Stimulated activated CD4-positive, alpha-beta T cell treated with anti-CD3 and anti-CD28 coated beads, TNF-alpha, amount 100 ng/mL, for 24 hours (primary cell): ENCODE measurements around the gene JARID2.

Experiments
- DNase-seq, 3 experiments: peaks; one replicate each; pipeline ENCODE4 v3.0.0-alpha.2; 2020; ENCODE audit warnings: low read depth in 3 of 3

The JARID2 gene

GRCh38 chr6:15439410-15440025 lies 193.6 kb downstream of the JARID2 start:
- no peak for DNase-seq

- no peak for DNase-seq
Measured at GRCh38 chr6:15440040-15440439, 194.2 kb downstream of the JARID2 start.

- DNase-seq, result no peak
Measured at GRCh38 chr6:15441215-15441868, 195.5 kb downstream of the JARID2 start.

- DNase-seq, result no peak
Measured at GRCh38 chr6:15441981-15442380, 196.1 kb downstream of the JARID2 start.

- DNase-seq, result no peak
Measured at GRCh38 chr6:15442467-15442866, 196.6 kb downstream of the JARID2 start.

- no peak for DNase-seq
Measured at GRCh38 chr6:15443119-15443830, 197.4 kb downstream of the JARID2 start.

- no peak for DNase-seq
Measured at GRCh38 chr6:15444081-15444731, 198.3 kb downstream of the JARID2 start.

GRCh38 chr6:15444881-15445280 lies 199.0 kb downstream of the JARID2 start:
- no peak for DNase-seq

- no peak for DNase-seq
Measured at GRCh38 chr6:15447546-15448267, 201.8 kb downstream of the JARID2 start.

- no peak for DNase-seq
Measured at GRCh38 chr6:15449011-15449410, 203.1 kb downstream of the JARID2 start.

- DNase-seq, result no peak
Measured at GRCh38 chr6:15451738-15452137, 205.9 kb downstream of the JARID2 start.

GRCh38 chr6:15452182-15452941 lies 206.5 kb downstream of the JARID2 start:
- DNase-seq, result no peak

- no peak for DNase-seq
Measured at GRCh38 chr6:15453186-15453585, 207.3 kb downstream of the JARID2 start.

GRCh38 chr6:15453622-15454021 lies 207.8 kb downstream of the JARID2 start:
- DNase-seq, result no peak

- DNase-seq, result no peak
Measured at GRCh38 chr6:15456422-15456821, 210.6 kb downstream of the JARID2 start.

- no peak for DNase-seq
Measured at GRCh38 chr6:15457121-15457650, 211.3 kb downstream of the JARID2 start.

- DNase-seq, result no peak
Measured at GRCh38 chr6:15458021-15458459, 212.2 kb downstream of the JARID2 start.

- DNase-seq, result no peak
Measured at GRCh38 chr6:15460110-15460727, 214.3 kb downstream of the JARID2 start.

GRCh38 chr6:15461127-15461944 lies 215.5 kb downstream of the JARID2 start:
- no peak for DNase-seq
